ENCODE data around the gene KRTAP10-10. TPM values are rescaled to one million over a fixed set of nuclear protein-coding genes. Genes with fewer than 3 reads are reported as not detected.
"Not testable (repeated sequence)": the region's sequence is repeated elsewhere in the genome, so short reads cannot be mapped to it uniquely, and the experiment has no call there.

The KRTAP10-10 gene
- total and polyA plus RNA-seq, 10 donors: not detected

DNA sequence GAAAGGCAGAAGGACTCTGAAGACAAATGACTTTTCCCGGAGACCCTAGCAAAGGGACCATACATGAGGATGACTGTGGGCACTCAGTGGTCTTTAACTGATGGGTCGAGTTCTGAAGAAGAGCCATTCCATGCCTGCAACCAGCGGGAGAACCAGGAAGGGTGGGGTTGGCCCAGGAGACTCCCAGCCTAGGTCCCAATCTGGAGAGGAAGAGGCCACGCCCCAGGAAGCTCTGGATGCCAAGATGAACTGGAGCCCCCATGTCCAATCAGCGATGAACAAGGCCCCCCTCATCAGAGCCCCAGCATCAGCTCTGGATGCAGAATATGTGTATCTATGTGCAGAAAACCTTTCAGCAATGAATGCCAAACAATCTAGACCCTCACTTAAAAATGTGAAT, 3.6 kb downstream of the KRTAP10-10 start:
- no peaks in the 10 kb centered on the region for H3K4me1 ChIP-seq
- WGBS, 5 donors: 73 to 94% (median 84%) methylated on average over 5 of the region's 5 CpGs
- intact Hi-C loops (cut with DNase I; ENCODE audit: low total_unique reads): no loop called here
- no peaks in the 10 kb centered on the region for H3K36me3 ChIP-seq
- TF ChIP-seq POLR2AphosphoS5 (IDR thresholded peaks at IDR 0.05): no peak
- TF ChIP-seq, protein P1, sequence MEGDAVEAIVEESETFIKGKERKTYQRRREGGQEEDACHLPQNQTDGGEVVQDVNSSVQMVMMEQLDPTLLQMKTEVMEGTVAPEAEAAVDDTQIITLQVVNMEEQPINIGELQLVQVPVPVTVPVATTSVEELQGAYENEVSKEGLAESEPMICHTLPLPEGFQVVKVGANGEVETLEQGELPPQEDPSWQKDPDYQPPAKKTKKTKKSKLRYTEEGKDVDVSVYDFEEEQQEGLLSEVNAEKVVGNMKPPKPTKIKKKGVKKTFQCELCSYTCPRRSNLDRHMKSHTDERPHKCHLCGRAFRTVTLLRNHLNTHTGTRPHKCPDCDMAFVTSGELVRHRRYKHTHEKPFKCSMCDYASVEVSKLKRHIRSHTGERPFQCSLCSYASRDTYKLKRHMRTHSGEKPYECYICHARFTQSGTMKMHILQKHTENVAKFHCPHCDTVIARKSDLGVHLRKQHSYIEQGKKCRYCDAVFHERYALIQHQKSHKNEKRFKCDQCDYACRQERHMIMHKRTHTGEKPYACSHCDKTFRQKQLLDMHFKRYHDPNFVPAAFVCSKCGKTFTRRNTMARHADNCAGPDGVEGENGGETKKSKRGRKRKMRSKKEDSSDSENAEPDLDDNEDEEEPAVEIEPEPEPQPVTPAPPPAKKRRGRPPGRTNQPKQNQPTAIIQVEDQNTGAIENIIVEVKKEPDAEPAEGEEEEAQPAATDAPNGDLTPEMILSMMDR (IDR thresholded peaks at IDR 0.05 in 8 of 11, conservative IDR thresholded peaks at IDR 0.05 in 3 of 11): no peak
- TF ChIP-seq POLR2A (IDR thresholded peaks at IDR 0.05): no peak
- no peak for DNase-seq
- peaks cover 0 to 41% (median 4%) of the 10 kb centered on the region in 7 donors for H3K27me3 ChIP-seq (replicated peaks in 1 of 7)
- peaks cover 0 to 48% (median 43%) of the 10 kb centered on the region in 8 donors for H3K9me3 ChIP-seq
- no peak overlapping the region for H3K27ac ChIP-seq
- no peak overlapping the region for H3K4me3 ChIP-seq

- WGBS, 5 donors: 63 to 80% (median 75%) methylated on average over 14 of the region's 14 CpGs
- no peak for DNase-seq
- H3K4me3 ChIP-seq: no peak overlapping the region
- H3K27me3 ChIP-seq (replicated peaks in 1 of 7): peaks cover 0 to 44% (median 4%) of the 10 kb centered on the region in 7 donors
- H3K4me1 ChIP-seq: no peaks in the 10 kb centered on the region
- TF ChIP-seq POLR2A (IDR thresholded peaks at IDR 0.05) (no peak), POLR2AphosphoS5 (IDR thresholded peaks at IDR 0.05) (no peak)
- TF ChIP-seq, protein P1 (IDR thresholded peaks at IDR 0.05 in 8 of 11, conservative IDR thresholded peaks at IDR 0.05 in 3 of 11): no peak
- intact Hi-C loops (cut with DNase I; ENCODE audit: low total_unique reads): no loop called here
- H3K9me3 ChIP-seq: peaks cover 0 to 49% (median 43%) of the 10 kb centered on the region in 8 donors
- no peak overlapping the region for H3K27ac ChIP-seq
- no peaks in the 10 kb centered on the region for H3K36me3 ChIP-seq
Observed at GRCh38 chr21:44643741-44644310, 6.7 kb downstream of the KRTAP10-10 start.

DNA sequence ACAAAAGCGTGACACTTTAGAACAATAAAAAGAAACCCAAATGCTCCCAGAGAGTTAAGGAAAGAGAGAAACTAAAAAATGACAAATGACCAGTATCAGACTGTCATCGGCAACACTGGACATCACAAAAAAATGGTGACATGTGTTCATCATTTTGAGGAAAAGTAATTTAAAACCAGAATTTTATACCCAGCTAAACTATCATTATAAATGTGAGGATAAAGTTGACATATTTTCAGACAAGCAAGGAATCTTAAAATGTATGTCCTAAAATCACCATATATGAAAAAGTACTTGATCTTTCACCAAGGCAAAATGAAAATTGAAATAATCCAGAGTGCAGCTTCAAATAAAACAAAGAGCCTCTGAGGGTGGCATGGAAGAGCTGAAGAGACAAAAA, 7.7 kb downstream of the KRTAP10-10 start:
- Histone ChIP-seq H3K36me3 (no peaks in the 10 kb centered on the region), H3K27ac (no peak overlapping the region), H3K4me3 (no peak overlapping the region), H3K27me3 (replicated peaks in 1 of 7) (peaks cover 0 to 36% (median 2%) of the 10 kb centered on the region in 7 donors), H3K9me3 (peaks cover 0 to 49% (median 43%) of the 10 kb centered on the region in 8 donors), H3K4me1 (no peaks in the 10 kb centered on the region)
- no peak for DNase-seq
- intact Hi-C loops (cut with DNase I; ENCODE audit: low total_unique reads): no loop called here
- TF ChIP-seq, protein P1 (IDR thresholded peaks at IDR 0.05 in 8 of 11, conservative IDR thresholded peaks at IDR 0.05 in 3 of 11): no peak
- TF ChIP-seq POLR2AphosphoS5 (IDR thresholded peaks at IDR 0.05) (no peak), POLR2A (IDR thresholded peaks at IDR 0.05) (no peak)
- 47 to 50% (median 48%) methylated on average over 2 of the region's 2 CpGs for WGBS, 5 donors

DNA sequence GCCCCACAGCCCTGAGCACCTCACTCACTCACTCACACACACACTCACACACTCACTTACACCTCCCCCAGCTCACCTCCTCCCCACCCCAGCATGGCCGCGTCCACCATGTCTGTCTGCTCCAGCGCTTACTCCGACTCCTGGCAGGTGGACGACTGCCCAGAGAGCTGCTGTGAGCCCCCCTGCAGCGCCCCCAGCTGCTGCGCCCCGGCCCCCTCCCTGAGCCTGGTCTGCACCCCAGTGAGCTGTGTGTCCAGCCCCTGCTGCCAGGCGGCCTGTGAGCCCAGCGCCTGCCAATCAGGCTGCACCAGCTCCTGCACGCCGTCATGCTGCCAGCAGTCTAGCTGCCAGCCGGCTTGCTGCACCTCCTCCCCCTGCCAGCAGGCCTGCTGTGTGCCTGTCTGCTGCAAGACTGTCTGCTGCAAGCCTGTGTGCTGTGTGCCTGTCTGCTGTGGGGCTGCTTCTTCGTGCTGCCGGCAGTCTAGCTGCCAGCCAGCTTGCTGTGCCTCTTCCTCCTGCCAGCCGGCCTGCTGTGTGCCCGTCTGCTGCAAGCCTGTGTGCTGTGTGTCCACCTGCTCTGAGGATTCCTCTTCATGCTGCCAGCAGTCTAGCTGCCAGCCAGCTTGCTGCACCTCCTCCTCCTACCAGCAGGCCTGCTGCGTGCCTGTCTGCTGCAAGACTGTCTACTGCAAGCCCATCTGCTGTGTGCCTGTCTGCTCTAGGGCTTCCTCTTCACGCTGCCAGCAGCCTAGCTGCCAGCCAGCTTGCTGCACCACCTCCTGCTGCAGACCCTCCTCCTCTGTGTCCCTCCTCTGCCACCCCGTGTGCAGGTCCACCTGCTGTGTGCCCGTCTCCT, 9.4 kb downstream of the KRTAP10-10 start, which contains the start of gene KRTAP10-11:
Gene KRTAP10-11 (plus strand): TSS at position 49 of the 856 bp plus-strand sequence. CDS start 45 bp downstream, at position 94.
- not testable (repeated sequence) for H3K4me1 ChIP-seq

More for the DNA sequence above, 9.4 kb downstream of the KRTAP10-10 start, which contains the start of gene KRTAP10-11:
- intact Hi-C loops (cut with DNase I; ENCODE audit: low total_unique reads); H3K36me3 ChIP-seq; H3K4me3 ChIP-seq; DNase-seq; H3K27ac ChIP-seq: not testable (repeated sequence)
- Histone ChIP-seq H3K9me3 (peaks cover 0 to 37% (median 32%) of the 10 kb centered on the region in 8 donors), H3K27me3 (replicated peaks in 1 of 7) (peaks cover 0 to 27% (median 0%) of the 10 kb centered on the region in 7 donors)
- 76 to 83% (median 78%) methylated on average over 14 to 21 of the region's 21 CpGs for WGBS, 5 donors
